NCI-H526 (cell line): ENCODE results near the gene MAPK10.
"Not testable (repeated sequence)": the region's sequence is repeated elsewhere in the genome, so short reads cannot be mapped to it uniquely, and the experiment has no call there.

Experiments
- DNase-seq, 2 experiments: peaks; one replicate each; lab custom pipeline; 2025; lab: John Stamatoyannopoulos, UW

MAPK10 gene

GRCh38 chr4:86034616-86035015 lies 325.2 kb downstream of the MAPK10 start:
- no peak for DNase-seq

GRCh38 chr4:86033171-86033570 lies 326.7 kb downstream of the MAPK10 start:
- no peak for DNase-seq

- no peak for DNase-seq
Measured at GRCh38 chr4:86032476-86033022, 327.3 kb downstream of the MAPK10 start.

- DNase-seq = no peak
Measured at GRCh38 chr4:86031927-86032326, 327.9 kb downstream of the MAPK10 start.

- DNase-seq = no peak
Measured at GRCh38 chr4:86026720-86027119, 333.1 kb downstream of the MAPK10 start.

GRCh38 chr4:86021671-86022070 lies 338.2 kb downstream of the MAPK10 start:
- DNase-seq = not testable (repeated sequence)

GRCh38 chr4:86019906-86020305 lies 339.9 kb downstream of the MAPK10 start:
- DNase-seq = no peak

- DNase-seq = no peak
Measured at GRCh38 chr4:86019362-86019761, 340.5 kb downstream of the MAPK10 start.

- no peak for DNase-seq
Measured at GRCh38 chr4:86015412-86016350, 344.2 kb downstream of the MAPK10 start.

GRCh38 chr4:86014599-86014998 lies 345.3 kb downstream of the MAPK10 start:
- no peak for DNase-seq

- no peak for DNase-seq
Measured at GRCh38 chr4:86013621-86014020, 346.2 kb downstream of the MAPK10 start.

GRCh38 chr4:86011117-86011516 lies 348.7 kb downstream of the MAPK10 start:
- DNase-seq = no peak

- DNase-seq = no peak
Measured at GRCh38 chr4:86007042-86007441, 352.8 kb downstream of the MAPK10 start.

GRCh38 chr4:86006057-86006456 lies 353.8 kb downstream of the MAPK10 start:
- DNase-seq = no peak

GRCh38 chr4:86004030-86004429 lies 355.8 kb downstream of the MAPK10 start:
- DNase-seq = no peak

GRCh38 chr4:86001591-86001990 lies 358.3 kb downstream of the MAPK10 start:
- no peak for DNase-seq

- DNase-seq = no peak
Measured at GRCh38 chr4:85995361-85995760, 364.5 kb downstream of the MAPK10 start.

- DNase-seq = no peak
Measured at GRCh38 chr4:85994576-85994975, 365.3 kb downstream of the MAPK10 start.

GRCh38 chr4:85993641-85994040 lies 366.2 kb downstream of the MAPK10 start:
- DNase-seq = no peak

- DNase-seq = no peak
Measured at GRCh38 chr4:85986266-85986665, 373.6 kb downstream of the MAPK10 start.

- DNase-seq = no peak
Measured at GRCh38 chr4:85979276-85979675, 380.6 kb downstream of the MAPK10 start.

GRCh38 chr4:85970535-85970934 lies 389.3 kb downstream of the MAPK10 start:
- DNase-seq = no peak
